Hepatocyte (in vitro differentiated cells): Measurements from ENCODE around the gene OVAAL.

Experiments
- EZH2 ChIP-seq: fragments of 200-600 bp; sonication (generic); IDR thresholded peaks from 2 replicates; pipeline ENCODE4 v1.6.1; 2016; ENCODE audit warnings: antibody characterized with exemption, mild to moderate bottlenecking, borderline replicate concordance
- EZH2phosphoT487 ChIP-seq: fragments of 200-600 bp; sonication (generic); IDR thresholded peaks from one replicate; pipeline ENCODE4 v1.6.1; 2018; ENCODE audit warnings: antibody characterized with exemption, mild to moderate bottlenecking, low read depth, moderate library complexity; ENCODE audit not compliant: unreplicated experiment, severe bottlenecking
- TF ChIP-seq, protein P1 (sequence below): fragments of 200-600 bp; sonication (generic); IDR thresholded peaks from 2 replicates; pipeline ENCODE4 v1.5.1; 2016; ENCODE audit warnings: antibody characterized with exemption, mild to moderate bottlenecking; ENCODE audit not compliant: poor library complexity

DNA sequence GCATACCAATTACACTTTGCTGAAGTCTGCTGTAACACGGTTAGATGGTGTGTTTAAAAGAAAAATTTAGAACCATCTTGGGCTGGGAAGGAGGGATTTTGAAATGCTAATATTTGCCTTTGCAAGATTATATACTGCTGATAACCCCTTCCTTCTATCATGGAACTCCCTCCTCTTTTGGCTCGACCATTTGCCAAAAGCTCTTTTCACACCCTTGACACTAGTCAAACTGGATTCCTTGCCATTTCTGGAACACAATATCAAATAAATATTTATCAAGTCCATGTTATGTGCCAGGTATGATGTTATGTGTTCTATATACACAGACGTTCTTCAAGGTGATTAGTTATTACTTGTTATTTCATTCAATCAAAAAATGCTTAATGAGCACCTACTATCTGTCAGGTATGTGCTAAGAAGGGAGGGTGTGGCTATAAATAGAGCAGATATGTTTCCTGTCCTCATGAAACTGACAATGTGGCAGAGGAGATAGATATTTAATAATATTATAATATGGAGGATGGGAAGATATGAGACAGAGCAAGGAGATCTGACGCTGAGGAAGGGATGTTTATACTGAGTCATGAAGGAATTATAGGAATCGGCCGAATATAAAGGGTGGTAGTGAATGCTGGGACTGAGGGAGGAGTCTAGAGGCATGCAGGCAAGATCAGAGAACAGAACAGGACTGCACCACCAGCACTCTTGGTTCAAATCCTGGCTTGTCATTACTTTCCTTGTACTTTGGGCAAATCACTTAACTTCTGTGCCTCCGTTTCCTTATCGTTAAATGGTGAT is 56.9 kb downstream of the OVAAL start:
- TF ChIP-seq, protein P1, sequence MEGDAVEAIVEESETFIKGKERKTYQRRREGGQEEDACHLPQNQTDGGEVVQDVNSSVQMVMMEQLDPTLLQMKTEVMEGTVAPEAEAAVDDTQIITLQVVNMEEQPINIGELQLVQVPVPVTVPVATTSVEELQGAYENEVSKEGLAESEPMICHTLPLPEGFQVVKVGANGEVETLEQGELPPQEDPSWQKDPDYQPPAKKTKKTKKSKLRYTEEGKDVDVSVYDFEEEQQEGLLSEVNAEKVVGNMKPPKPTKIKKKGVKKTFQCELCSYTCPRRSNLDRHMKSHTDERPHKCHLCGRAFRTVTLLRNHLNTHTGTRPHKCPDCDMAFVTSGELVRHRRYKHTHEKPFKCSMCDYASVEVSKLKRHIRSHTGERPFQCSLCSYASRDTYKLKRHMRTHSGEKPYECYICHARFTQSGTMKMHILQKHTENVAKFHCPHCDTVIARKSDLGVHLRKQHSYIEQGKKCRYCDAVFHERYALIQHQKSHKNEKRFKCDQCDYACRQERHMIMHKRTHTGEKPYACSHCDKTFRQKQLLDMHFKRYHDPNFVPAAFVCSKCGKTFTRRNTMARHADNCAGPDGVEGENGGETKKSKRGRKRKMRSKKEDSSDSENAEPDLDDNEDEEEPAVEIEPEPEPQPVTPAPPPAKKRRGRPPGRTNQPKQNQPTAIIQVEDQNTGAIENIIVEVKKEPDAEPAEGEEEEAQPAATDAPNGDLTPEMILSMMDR, result no peak
- TF ChIP-seq EZH2 (no peak), EZH2phosphoT487 (no peak)
